HCT116 (cell line): ENCODE results near the gene SDF2. TPM values are rescaled to one million over a fixed set of nuclear protein-coding genes. Genes with fewer than 3 reads are reported as not detected.

Experiments used
- ATAC-seq: fragments of 200-7000 bp; cut with Tn5 transposase; 2 replicates; pipeline ENCODE4 v1.9.1; 2020; ENCODE audit warnings: mild to moderate bottlenecking, moderate library complexity
- BruUV-seq: library from RNA; stranded (reverse); fragments of 400-500 nt; replicated peaks from 2 replicates; lab custom pipeline; 2021; lab: Mats Ljungman, UMichigan
- CTCF ChIA-PET: fragments of 300-600 bp; sonication (Branson Sonifier 250); formaldehyde crosslinking; loops from one replicate; lab custom pipeline; 2021; ENCODE audit warnings: antibody characterized with exemption; lab: Charles Lee
- POLR2A ChIA-PET: fragments of 300-600, 350-600 bp; sonication (Branson Sonifier 250); formaldehyde crosslinking; loops from one replicate; lab custom pipeline; 2021; ENCODE audit warnings: antibody characterized with exemption; lab: Charles Lee
- RAD21 ChIA-PET, 2 experiments: fragments of 300-600 bp; sonication (Branson Sonifier 250); formaldehyde crosslinking; loops; one replicate each; lab custom pipeline; 2023; ENCODE audit warnings: low total read pairs in 2 of 2; ENCODE audit not compliant: uncharacterized antibody in 2 of 2, unreplicated experiment in 2 of 2, low non-redundant PET in 1 of 2; lab: Charles Lee
- DNase-seq: peaks from one replicate; pipeline ENCODE4 v3.0.0-alpha.2; 2010; ENCODE audit warnings: low read depth, low spot score
- H2AFZ ChIP-seq: fragments of 200-600 bp; shearing (Covaris generic), sonication (generic); 2 replicates; pipeline ENCODE4 v1.6.1; 2017; ENCODE audit warnings: low read depth, mixed run types, mixed read lengths, antibody characterized with exemption, low read length; ENCODE audit not compliant: poor library complexity, severe bottlenecking
- H3K27ac ChIP-seq: 2 replicates; pipeline ENCODE4 v1.5.1; 2012; ENCODE audit warnings: low read depth, low read length
- H3K27me3 ChIP-seq: fragments of 200-600 bp; sonication (generic); 2 replicates; pipeline ENCODE4 v1.6.1; 2016; ENCODE audit warnings: mixed run types, low read length, mixed read lengths; ENCODE audit not compliant: insufficient read depth
- H3K36me3 ChIP-seq, 2 experiments: fragments of 200-500 bp in 1 of 2; fragments of 200-600 bp in 1 of 2; sonication (Bioruptor generic) in 1 of 2; sonication (generic) in 1 of 2; 2 replicates each; pipeline versions ENCODE4 v1.5.1 to v1.6.1; 2014 to 2016; ENCODE audit warnings: low read length in 2 of 2, inconsistent platforms in 1 of 2, mixed read lengths in 1 of 2, mixed run types in 1 of 2; ENCODE audit not compliant: insufficient read depth in 2 of 2, control insufficient read depth in 1 of 2
- H3K4me1 ChIP-seq, 2 experiments: fragments of 200-600 bp in 1 of 2; sonication (generic) in 1 of 2; 2 replicates each; pipeline versions ENCODE4 v1.5.1 to v1.6.1; 2012 to 2017; ENCODE audit warnings: low read length in 2 of 2, inconsistent platforms in 1 of 2, mild to moderate bottlenecking in 1 of 2, mixed read lengths in 1 of 2, mixed run types in 1 of 2, moderate library complexity in 1 of 2; ENCODE audit not compliant: insufficient read depth in 2 of 2, control insufficient read depth in 1 of 2
- H3K4me2 ChIP-seq: fragments of 200-600 bp; sonication (generic); 2 replicates; pipeline ENCODE4 v1.6.1; 2017; ENCODE audit warnings: mixed run types, low read length, mixed read lengths
- H3K4me3 ChIP-seq, 2 experiments: fragments of 200-600 bp in 1 of 2; sonication (generic) in 1 of 2; replicated peaks in 1 of 2; 2 replicates each; pipeline ENCODE4 v1.5.1; 2011 to 2016; ENCODE audit warnings: low read length in 2 of 2, control low read depth in 1 of 2, low read depth in 1 of 2, mild to moderate bottlenecking in 1 of 2, mixed read lengths in 1 of 2, mixed run types in 1 of 2
- H3K79me2 ChIP-seq: fragments of 200-600 bp; sonication (generic); 2 replicates; pipeline ENCODE4 v1.6.1; 2017; ENCODE audit warnings: mild to moderate bottlenecking, mixed run types, low read length, moderate library complexity, mixed read lengths; ENCODE audit not compliant: insufficient read depth
- H3K9ac ChIP-seq: fragments of 200-600 bp; sonication (generic); 2 replicates; pipeline ENCODE4 v1.6.1; 2016; ENCODE audit warnings: low read length, mixed read lengths
- H3K9me2 ChIP-seq: fragments of 200-600 bp; sonication (generic), shearing (Covaris generic); 2 replicates; pipeline ENCODE4 v1.6.1; 2017; ENCODE audit warnings: mixed run types, mild to moderate bottlenecking, moderate library complexity; ENCODE audit not compliant: insufficient read depth
- H3K9me3 ChIP-seq, 2 experiments: fragments of 200-500 bp in 1 of 2; fragments of 200-600 bp in 1 of 2; sonication (Bioruptor generic) in 1 of 2; sonication (generic) in 1 of 2; 2 replicates each; pipeline ENCODE4 v1.6.1; 2014 to 2017; ENCODE audit warnings: low read length in 2 of 2, mixed read lengths in 2 of 2, inconsistent platforms in 1 of 2, low read depth in 1 of 2, mild to moderate bottlenecking in 1 of 2, mixed run types in 1 of 2, moderate library complexity in 1 of 2; ENCODE audit not compliant: control insufficient read depth in 1 of 2, insufficient read depth in 1 of 2
- H4K20me1 ChIP-seq: fragments of 200-600 bp; sonication (generic), shearing (Covaris generic); 2 replicates; pipeline ENCODE4 v1.6.1; 2017; ENCODE audit warnings: mixed run types, mild to moderate bottlenecking, moderate library complexity; ENCODE audit not compliant: insufficient read depth
- EGR1 ChIP-seq: IDR thresholded peaks from 2 replicates; pipeline ENCODE4 v1.6.1; 2012; ENCODE audit warnings: low read depth
- ELF1 ChIP-seq: IDR thresholded peaks from 2 replicates; pipeline ENCODE4 v1.6.1; 2012; ENCODE audit warnings: low read depth, borderline replicate concordance
- EZH2 ChIP-seq: fragments of 200-600 bp; sonication (generic); IDR thresholded peaks from 2 replicates; pipeline ENCODE4 v1.6.1; 2017; ENCODE audit warnings: antibody characterized with exemption, mixed run types
- EZH2phosphoT487 ChIP-seq: fragments of 200-600 bp; IDR thresholded peaks from 2 replicates; pipeline ENCODE4 v1.6.1; 2018; ENCODE audit warnings: antibody characterized with exemption, borderline replicate concordance
- FOSL1 ChIP-seq: IDR thresholded peaks from 2 replicates; pipeline ENCODE4 v1.6.1; 2012; ENCODE audit warnings: low read depth
- JUND ChIP-seq: IDR thresholded peaks from 2 replicates; pipeline ENCODE4 v1.6.1; 2012
- MAX ChIP-seq: IDR thresholded peaks from 2 replicates; pipeline ENCODE4 v1.6.1; 2012
- POLR2A ChIP-seq: IDR thresholded peaks from 2 replicates; pipeline ENCODE4 v1.7.0; 2011; ENCODE audit warnings: borderline replicate concordance; ENCODE audit not compliant: insufficient read depth, insufficient read length; ENCODE audit errors: extremely low read depth
- POLR2AphosphoS5 ChIP-seq: IDR thresholded peaks from 2 replicates; pipeline ENCODE4 v1.6.1; 2011; ENCODE audit warnings: mild to moderate bottlenecking, low read depth, low read length, moderate library complexity
- RAD21 ChIP-seq: IDR thresholded peaks from 2 replicates; pipeline ENCODE4 v1.6.1; 2012; ENCODE audit warnings: low read depth, mild to moderate bottlenecking
- REST ChIP-seq: IDR thresholded peaks from 2 replicates; pipeline ENCODE4 v1.6.1; 2012; ENCODE audit warnings: low read depth
- SIN3A ChIP-seq: IDR thresholded peaks from 2 replicates; pipeline ENCODE4 v1.6.1; 2012; ENCODE audit warnings: low read depth
- SP1 ChIP-seq: IDR thresholded peaks from 2 replicates; pipeline ENCODE4 v1.6.1; 2012; ENCODE audit warnings: low read depth
- SRF ChIP-seq: IDR thresholded peaks from 2 replicates; pipeline ENCODE4 v1.6.1; 2012; ENCODE audit warnings: low read depth
- TCF7L2 ChIP-seq: IDR thresholded peaks from 2 replicates; pipeline ENCODE4 v1.7.0; 2011; ENCODE audit warnings: borderline replicate concordance, inconsistent platforms; ENCODE audit not compliant: insufficient read depth, insufficient read length; ENCODE audit errors: extremely low read depth
- YY1 ChIP-seq: IDR thresholded peaks from 2 replicates; pipeline ENCODE4 v1.6.1; 2011; ENCODE audit warnings: low read length, low read depth, moderate library complexity, mild to moderate bottlenecking; ENCODE audit not compliant: insufficient replicate concordance; ENCODE audit errors: extremely low read depth
- ZNF274 ChIP-seq: fragments of 200-500 bp; sonication (Bioruptor generic); IDR thresholded peaks from 2 replicates; pipeline ENCODE4 v1.6.1; 2014; ENCODE audit warnings: mild to moderate bottlenecking, low read depth, low read length, inconsistent platforms
- intact Hi-C: fragments of 100-400 bp; cut with micrococcal nuclease; formaldehyde crosslinking; loops from 2 replicates; pipeline ENCODE4 v1.10.0; 2022
- total RNA-seq: library from RNA; stranded (reverse); gene quantifications from one replicate; pipeline ENCODE4 v1.2.1, GENCODE V29; 2021; ENCODE audit not compliant: unreplicated experiment
- TF ChIP-seq, protein P1 (sequence below): IDR thresholded peaks from 2 replicates; pipeline ENCODE4 v1.6.1; 2011; ENCODE audit warnings: mild to moderate bottlenecking, low read length, moderate library complexity; ENCODE audit not compliant: insufficient replicate concordance; ENCODE audit errors: extremely low read depth

Gene SDF2
- total RNA-seq, 1 experiment from 2014 or later, result 41.3 TPM

GRCh38 chr17:28599311-28600184 lies 62.2 kb downstream of the SDF2 start:
- Histone ChIP-seq H3K79me2 (peaks cover 33% of the 10 kb centered on the region), H3K4me2 (peak overlapping the region; percentile 97), H3K4me1 (peaks cover 4 to 22% of the 10 kb centered on the region in 2 experiments; a peak in 2 of 4 replicates), H2AFZ (no peak overlapping the region), H3K36me3 (peaks cover 0 to 2% of the 10 kb centered on the region in 2 experiments; a peak in 2 of 4 replicates), H3K27me3 (no peaks in the 10 kb centered on the region), H4K20me1 (no peaks in the 10 kb centered on the region), H3K27ac (peak overlapping the region; percentile 80), H3K9me2 (no peaks in the 10 kb centered on the region), H3K9ac (peak overlapping the region; percentile 92), H3K4me3 (peak overlapping the region; percentile 93 to 97), H3K9me3 (no peaks in the 10 kb centered on the region)
- peak; percentile 65 for ATAC-seq
- TSS peak; percentile 92 for BruUV-seq
- RAD21 ChIA-PET, result no interaction called here
- intact Hi-C loops, result no loop called here
- POLR2A ChIA-PET, result interaction anchor here (0.7 to 1.1 kb wide), 2 partner anchors 28 to 120 kb away, joined by 3 to 5 read pairs; partner anchors contain the start of genes PIGS and RPL23A
- DNase-seq, result peak; percentile 66
- CTCF ChIA-PET, result interaction anchor here (0.8 to 1.1 kb wide), 3 partner anchors 12 to 47 kb away, joined by 3 to 4 read pairs (median 3); no protein-coding TSS in a partner anchor
- TF ChIP-seq EGR1, result no peak
- TF ChIP-seq MAX, result 0 out of 2 replicates have a peak, but pooled peaks have one; percentile 2
- no peak for TF ChIP-seq ZNF274
- TF ChIP-seq, protein P1, sequence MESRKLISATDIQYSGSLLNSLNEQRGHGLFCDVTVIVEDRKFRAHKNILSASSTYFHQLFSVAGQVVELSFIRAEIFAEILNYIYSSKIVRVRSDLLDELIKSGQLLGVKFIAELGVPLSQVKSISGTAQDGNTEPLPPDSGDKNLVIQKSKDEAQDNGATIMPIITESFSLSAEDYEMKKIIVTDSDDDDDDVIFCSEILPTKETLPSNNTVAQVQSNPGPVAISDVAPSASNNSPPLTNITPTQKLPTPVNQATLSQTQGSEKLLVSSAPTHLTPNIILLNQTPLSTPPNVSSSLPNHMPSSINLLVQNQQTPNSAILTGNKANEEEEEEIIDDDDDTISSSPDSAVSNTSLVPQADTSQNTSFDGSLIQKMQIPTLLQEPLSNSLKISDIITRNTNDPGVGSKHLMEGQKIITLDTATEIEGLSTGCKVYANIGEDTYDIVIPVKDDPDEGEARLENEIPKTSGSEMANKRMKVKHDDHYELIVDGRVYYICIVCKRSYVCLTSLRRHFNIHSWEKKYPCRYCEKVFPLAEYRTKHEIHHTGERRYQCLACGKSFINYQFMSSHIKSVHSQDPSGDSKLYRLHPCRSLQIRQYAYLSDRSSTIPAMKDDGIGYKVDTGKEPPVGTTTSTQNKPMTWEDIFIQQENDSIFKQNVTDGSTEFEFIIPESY, result peak; percentile 6
- TF ChIP-seq JUND, result 0 out of 2 replicates have a peak, but pooled peaks have one; percentile 2
- no peak for TF ChIP-seq POLR2A
- peak; percentile 9 for TF ChIP-seq SIN3A
- no peak for TF ChIP-seq EZH2phosphoT487
- TF ChIP-seq ELF1, result no peak
- no peak for TF ChIP-seq POLR2AphosphoS5
- TF ChIP-seq EZH2, result no peak
- TF ChIP-seq SRF, result no peak
- no peak for TF ChIP-seq FOSL1
- TF ChIP-seq RAD21, result no peak
- TF ChIP-seq SP1, result no peak
- no peak for TF ChIP-seq YY1
- TF ChIP-seq TCF7L2, result no peak
- TF ChIP-seq REST, result no peak
